HG02973 (cell line): ENCODE measurements around the gene ZBTB20.
A peak's percentile ranks its signal among the peaks of the same experiment; 100 is the strongest.

Source experiments
- ATAC-seq: cut with Tn5 transposase; IDR thresholded peaks from one replicate; pipeline ENCODE4 v1.9.1; 2021; ENCODE audit warnings: moderate library complexity; ENCODE audit not compliant: unreplicated experiment

The ZBTB20 gene

DNA sequence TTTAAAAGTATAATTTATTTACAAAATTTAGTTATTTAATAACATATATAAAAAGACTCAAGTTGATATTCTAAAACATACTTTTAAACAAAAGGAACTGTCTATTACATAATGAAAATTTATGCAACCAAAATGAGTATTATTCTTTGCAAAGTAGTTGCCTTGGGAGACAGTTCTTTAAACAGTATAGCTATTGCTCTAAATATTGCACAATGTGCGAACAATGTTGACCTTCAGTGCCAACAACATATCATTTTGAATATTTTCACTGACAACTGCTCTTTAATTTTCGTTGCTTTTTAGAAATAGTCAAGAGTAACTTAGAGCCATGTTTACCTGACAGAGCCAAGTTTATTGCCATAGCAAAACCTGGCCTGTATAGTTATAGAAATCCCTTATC is 124.9 kb downstream of the ZBTB20 start:
- no peak for ATAC-seq

DNA sequence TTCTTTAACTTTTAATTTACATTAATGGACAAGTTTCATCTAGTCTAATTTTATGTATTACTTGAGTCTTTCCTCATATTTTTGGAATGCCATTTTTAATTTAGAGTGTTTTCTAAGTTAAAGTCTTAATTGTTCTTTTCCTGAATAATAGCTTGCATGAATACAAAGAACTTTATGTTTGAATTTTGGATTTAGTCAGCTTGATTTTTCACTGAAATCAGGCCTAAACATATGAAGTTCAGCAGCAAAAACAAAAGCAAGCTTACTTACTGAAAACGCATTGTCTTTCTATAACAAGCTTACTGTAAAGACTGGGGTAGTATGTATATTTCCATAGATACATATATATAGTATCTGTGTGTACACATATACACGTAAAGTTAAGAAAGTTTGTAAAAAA is 126.0 kb downstream of the ZBTB20 start:
- ATAC-seq: no peak

DNA sequence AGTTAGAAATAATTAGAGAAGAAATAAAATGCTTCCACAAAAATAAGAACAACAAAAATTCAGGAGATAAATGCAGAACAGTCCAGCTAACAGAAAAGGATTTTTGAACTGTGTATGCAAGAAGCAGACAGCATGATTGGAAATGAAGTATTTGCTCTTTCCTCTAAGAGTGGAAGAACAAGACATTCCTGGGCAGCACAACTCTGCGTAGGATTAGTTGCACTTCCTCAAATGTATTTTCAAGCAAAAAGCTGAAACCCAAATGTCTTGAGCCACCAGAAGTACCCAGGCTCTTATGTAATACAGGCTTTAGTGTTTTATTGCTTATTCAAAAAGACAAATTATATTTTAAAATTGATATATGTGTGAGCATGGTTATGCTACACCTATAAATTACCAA is 127.2 kb downstream of the ZBTB20 start:
- ATAC-seq: no peak

GRCh38 chr3:115018694-115019093 is 128.4 kb downstream of the ZBTB20 start:
- no peak for ATAC-seq

DNA sequence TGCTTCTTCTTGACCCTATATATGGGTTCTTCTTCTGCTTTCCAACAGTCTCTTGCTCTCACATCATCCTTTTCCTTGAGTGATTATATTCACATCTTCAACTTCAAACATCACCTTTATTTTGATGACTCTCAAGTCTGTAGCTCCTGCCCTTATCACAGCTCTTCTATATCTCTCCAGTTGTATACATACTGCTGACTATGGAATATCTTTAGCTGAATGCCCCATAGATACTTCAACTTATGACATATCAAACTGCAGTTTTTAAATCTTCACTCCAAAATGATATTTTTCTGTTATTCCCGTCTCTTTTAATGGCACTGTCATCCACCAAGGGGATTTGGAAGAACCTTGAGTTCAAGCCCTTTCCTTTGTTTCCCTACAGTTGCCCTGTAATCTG is 139.1 kb downstream of the ZBTB20 start:
- ATAC-seq: no peak

- no peak for ATAC-seq
Observed at GRCh38 chr3:115004201-115005140, 142.6 kb downstream of the ZBTB20 start.

DNA sequence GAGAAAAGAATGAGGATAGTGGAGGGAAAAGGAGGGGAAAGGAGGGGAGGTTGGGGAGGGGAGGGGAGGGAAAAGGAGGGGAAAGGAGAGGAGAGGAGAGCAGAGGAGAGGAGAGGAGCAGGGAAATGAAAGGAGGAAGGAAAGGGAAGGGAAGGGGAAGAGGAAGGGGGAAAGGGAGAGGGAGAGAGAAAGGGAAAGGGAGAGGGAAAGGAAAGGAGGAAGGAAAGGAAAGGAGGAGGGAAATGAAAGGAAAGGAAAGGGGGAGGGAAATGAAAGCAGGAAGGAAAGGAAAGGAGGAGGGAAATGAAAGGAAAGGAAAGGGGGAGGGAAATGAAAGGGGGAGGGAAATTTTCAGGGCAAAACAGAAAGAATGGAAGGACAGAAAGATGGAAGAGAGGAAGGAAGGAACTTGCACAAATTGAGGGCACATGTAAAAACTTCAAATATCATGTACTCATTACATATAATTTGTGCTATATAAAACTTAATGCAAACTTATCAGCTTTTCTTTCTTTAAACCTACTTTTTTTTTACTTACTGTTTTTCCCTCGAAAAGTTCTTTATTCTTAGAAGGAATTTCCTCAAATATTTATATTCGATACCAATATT is 148.0 kb downstream of the ZBTB20 start:
- ATAC-seq: no peak

- ATAC-seq: no peak
Observed at GRCh38 chr3:114994554-114995341, 152.3 kb downstream of the ZBTB20 start.

GRCh38 chr3:114985776-114986175 is 161.3 kb downstream of the ZBTB20 start:
- no peak for ATAC-seq

DNA sequence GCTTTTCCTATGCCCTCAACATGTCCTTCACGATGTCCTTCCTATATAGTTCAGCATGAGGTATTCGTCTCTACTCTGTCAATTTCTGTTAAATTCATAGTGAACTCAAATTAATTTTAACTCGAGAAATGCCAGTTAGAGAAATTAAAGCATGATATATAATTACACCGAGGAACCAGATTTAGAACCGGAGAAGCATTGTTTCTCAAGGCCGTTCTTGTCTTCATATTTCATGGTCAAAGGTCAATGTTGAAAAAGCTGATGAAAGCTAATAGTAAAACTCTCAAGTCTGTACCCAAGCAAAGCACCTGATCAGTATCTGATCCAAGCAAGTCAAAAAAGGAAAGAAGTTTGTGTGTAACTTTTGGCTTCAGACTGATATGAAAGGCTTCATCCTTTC is 163.8 kb downstream of the ZBTB20 start:
- ATAC-seq: no peak

GRCh38 chr3:114974387-114974786 is 172.7 kb downstream of the ZBTB20 start:
- ATAC-seq: peak; percentile 97

- no peak for ATAC-seq
Observed at GRCh38 chr3:114973536-114973935, 173.6 kb downstream of the ZBTB20 start.

DNA sequence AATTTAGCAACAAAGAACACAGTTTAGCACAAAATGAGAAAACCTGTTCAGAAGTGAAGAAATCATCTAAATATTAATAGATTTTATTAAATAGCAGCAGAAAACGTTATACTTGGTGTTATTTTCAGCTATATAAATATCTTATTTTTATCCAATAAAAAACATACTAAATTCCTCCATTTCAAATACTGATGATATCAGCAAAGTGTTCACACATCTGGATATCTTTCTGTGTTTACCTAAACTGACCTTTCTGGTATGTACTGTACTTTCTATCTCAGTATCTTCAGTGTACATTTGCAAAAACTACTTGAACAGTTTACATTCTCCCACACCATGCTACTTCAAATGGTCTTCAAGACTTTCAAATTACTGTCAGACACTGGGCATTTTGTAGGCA is 179.9 kb downstream of the ZBTB20 start:
- ATAC-seq: no peak

DNA sequence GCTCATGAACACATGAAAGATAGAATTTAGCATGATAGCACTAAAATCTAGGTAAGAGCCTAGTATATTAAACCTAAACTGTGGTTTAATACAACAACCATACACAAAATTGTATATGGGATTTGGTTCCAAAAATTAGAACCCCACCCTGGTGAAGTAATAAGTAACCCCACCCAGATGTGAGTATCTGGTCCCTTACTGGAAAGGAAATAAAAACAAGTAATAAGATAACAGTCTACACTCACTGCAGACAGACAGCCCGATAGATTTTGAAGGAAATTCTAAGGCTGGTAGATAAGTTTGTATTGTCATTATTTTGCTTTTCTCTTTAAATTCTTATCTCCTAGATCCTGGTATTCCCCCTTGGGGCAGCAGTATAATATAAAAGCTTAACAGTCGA is 184.9 kb downstream of the ZBTB20 start:
- ATAC-seq: no peak

- no peak for ATAC-seq
Observed at GRCh38 chr3:114958930-114959329, 188.2 kb downstream of the ZBTB20 start.

DNA sequence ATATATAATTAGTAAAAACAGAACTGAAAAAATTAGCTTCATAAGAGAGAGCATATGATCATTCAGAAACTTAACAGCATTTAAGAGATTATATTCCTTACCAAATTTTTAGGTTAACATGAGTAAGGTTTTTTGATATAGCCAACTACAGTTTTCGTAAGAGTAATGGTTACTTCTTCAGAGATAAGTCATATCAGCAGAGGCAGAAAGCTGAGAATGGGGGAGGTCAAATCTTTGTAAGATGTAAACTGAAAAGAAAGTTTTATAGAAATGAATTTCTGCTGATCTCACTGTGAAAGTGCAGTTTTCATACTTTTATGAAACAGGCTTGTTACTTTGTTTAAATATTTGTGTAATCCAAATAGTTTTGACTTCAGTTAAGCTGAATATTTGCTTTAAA is 193.3 kb downstream of the ZBTB20 start:
- no peak for ATAC-seq

- ATAC-seq: no peak
Observed at GRCh38 chr3:114953215-114953799, 193.8 kb downstream of the ZBTB20 start.

- no peak for ATAC-seq
Observed at GRCh38 chr3:114942773-114943172, 204.3 kb downstream of the ZBTB20 start.

- ATAC-seq: no peak
Observed at GRCh38 chr3:114941626-114942309, 205.3 kb downstream of the ZBTB20 start.

- no peak for ATAC-seq
Observed at GRCh38 chr3:114939920-114940319, 207.2 kb downstream of the ZBTB20 start.

DNA sequence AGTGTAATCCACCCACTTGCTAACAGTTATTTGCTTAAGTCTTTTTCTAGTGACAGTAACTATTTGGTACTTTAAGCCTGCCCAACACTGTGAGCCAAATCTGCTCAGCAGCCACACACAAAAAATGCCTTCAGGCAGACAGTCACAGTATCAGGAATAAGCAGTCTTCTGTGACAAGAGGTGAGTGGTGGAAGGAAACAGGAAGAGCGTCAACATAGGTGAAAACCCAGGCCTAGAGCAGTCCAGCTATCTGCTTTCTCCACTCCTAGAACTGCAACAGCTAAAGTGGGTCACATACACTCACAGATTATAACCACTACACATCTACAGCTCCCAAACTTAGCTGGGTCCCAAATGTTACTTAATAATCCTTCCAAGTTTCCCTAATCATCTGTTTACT is 213.7 kb downstream of the ZBTB20 start:
- no peak for ATAC-seq
